H54 (cell line): ENCODE data around the gene TCAF2.
"Not testable (repeated sequence)": the region's sequence is repeated elsewhere in the genome, so short reads cannot be mapped to it uniquely, and the experiment has no call there.

Source experiments
- DNase-seq: peaks from one replicate; pipeline ENCODE4 v3.0.0; 2011; ENCODE audit warnings: low spot score, mixed read lengths; ENCODE audit not compliant: insufficient read length
- FAIRE-seq: peaks from 3 replicates; lab custom pipeline; 2011; peaks lifted over from hg19 to GRCh38; lab: Jason Lieb, UNC

The TCAF2 gene

GRCh38 chr7:143650447-143650846 lies 29.7 kb downstream of the TCAF2 start:
- not testable (repeated sequence) for DNase-seq, FAIRE-seq
